ENCODE results near the gene PRRC2A. TPM values are rescaled to one million over a fixed set of nuclear protein-coding genes. Genes with fewer than 3 reads are reported as not detected.

PRRC2A gene
- total RNA-seq (2022) = 473 and 509 TPM in 2 replicates
- percentile 96 among the genes with signal in this experiment for Bru-seq, nascent RNA
- percentile 99 among the genes with signal in this experiment for BruChase-seq, experiment 1, labeled RNA remaining after a 6-hour chase
- percentile 99 among the genes with signal in this experiment for BruChase-seq, experiment 2, labeled RNA remaining after a 2-hour chase
- long read RNA-seq, partial matches to known transcripts = 27 of 34 reads
- long read RNA-seq, other reads (novel, unspliced or antisense) = 4 of 34 reads

- no TSS peak for BruUV-seq (replicated peaks)
- DNase-seq = peak; percentile 89
- CTCF ChIA-PET = interaction anchor here (0.6 to 2.9 kb wide), 5 partner anchors 17 to 115 kb away, joined by 3 to 15 read pairs (median 5); partner anchors contain the start of genes APOM and BAG6
- TF ChIP-seq CTCF (IDR thresholded peaks at IDR 0.05; ENCODE audit: unreplicated experiment) = no peak
- H3K4me3 Mint-ChIP-seq (ENCODE audit: low read depth, unreplicated experiment) = peak within 1 kb of the TSS; percentile 84
- peak within 1 kb of the TSS; percentile 87 for H3K27ac Mint-ChIP-seq (ENCODE audit: unreplicated experiment)
- H3K36me3 Mint-ChIP-seq (ENCODE audit: insufficient read depth, unreplicated experiment) = peaks cover 61% of the 10 kb centered on the region
- intact Hi-C loops (cut with micrococcal nuclease; ENCODE audit: unreplicated experiment) = no loop called here
- H3K9me3 Mint-ChIP-seq (ENCODE audit: low read depth, unreplicated experiment) = no peaks in the 10 kb centered on the region
- peaks cover 14% of the 10 kb centered on the region for H3K27me3 Mint-ChIP-seq (ENCODE audit: unreplicated experiment)
- peaks cover 13% of the 10 kb centered on the region for H3K4me1 Mint-ChIP-seq (ENCODE audit: low read depth, unreplicated experiment)
Measured at GRCh38 chr6:31620586-31621319, at the start of gene PRRC2A. PRRC2A (plus strand) TSS chr6:31620715; CDS start chr6:31622790, 2,075 bp downstream.

GRCh38 chr6:31572041-31572911 lies 48.2 kb upstream of the PRRC2A start, which contains the start of gene LTA:
LTA (plus strand) TSS chr6:31572289; CDS start chr6:31572743, 454 bp downstream.
- DNase-seq = no peak
- Mint-ChIP-seq H3K9me3 (ENCODE audit: low read depth, unreplicated experiment) (no peaks in the 10 kb centered on the region), H3K27me3 (ENCODE audit: unreplicated experiment) (peaks cover 79% of the 10 kb centered on the region), H3K4me1 (ENCODE audit: low read depth, unreplicated experiment) (no peaks in the 10 kb centered on the region), H3K4me3 (ENCODE audit: low read depth, unreplicated experiment) (no peak within 1 kb of the TSS), H3K27ac (ENCODE audit: unreplicated experiment) (no peak within 1 kb of the TSS), H3K36me3 (ENCODE audit: insufficient read depth, unreplicated experiment) (no peaks in the 10 kb centered on the region)
- intact Hi-C loops (cut with micrococcal nuclease; ENCODE audit: unreplicated experiment) = no loop called here
- no peak for TF ChIP-seq CTCF (IDR thresholded peaks at IDR 0.05; ENCODE audit: unreplicated experiment)
- BruUV-seq (replicated peaks) = no TSS peak
- CTCF ChIA-PET = interaction anchor here (2.3 kb wide), 1 partner anchor 11 kb away, joined by 8 read pairs; no protein-coding TSS in a partner anchor

GRCh38 chr6:31573239-31574105 lies 47.0 kb upstream of the PRRC2A start:
- no peaks in the 10 kb centered on the region for H3K4me1 Mint-ChIP-seq (ENCODE audit: low read depth, unreplicated experiment)
- no peak for DNase-seq
- H3K27me3 Mint-ChIP-seq (ENCODE audit: unreplicated experiment) = peaks cover 67% of the 10 kb centered on the region
- intact Hi-C loops (cut with micrococcal nuclease; ENCODE audit: unreplicated experiment) = no loop called here
- no TSS peak for BruUV-seq (replicated peaks)
- H3K36me3 Mint-ChIP-seq (ENCODE audit: insufficient read depth, unreplicated experiment) = no peaks in the 10 kb centered on the region
- CTCF ChIA-PET = interaction anchor here (0.5 to 2.3 kb wide), 3 partner anchors 10 to 14 kb away, joined by 3 to 8 read pairs (median 3); no protein-coding TSS in a partner anchor
- H3K27ac Mint-ChIP-seq (ENCODE audit: unreplicated experiment) = no peak overlapping the region
- no peak overlapping the region for H3K4me3 Mint-ChIP-seq (ENCODE audit: low read depth, unreplicated experiment)
- no peaks in the 10 kb centered on the region for H3K9me3 Mint-ChIP-seq (ENCODE audit: low read depth, unreplicated experiment)
- no peak for TF ChIP-seq CTCF (IDR thresholded peaks at IDR 0.05; ENCODE audit: unreplicated experiment)

All from Calu3 (cell line).